Activated T-cell treated with anti-CD3 and anti-CD28 coated beads, Interleukin-2, amount 50 U/mL, for 48 hours (primary cell): ENCODE measurements around the gene DNAI2.

ENCODE experiments used
- DNase-seq, 2 experiments: peaks; one replicate each; pipeline ENCODE4 v3.0.0-alpha.2; 2020

DNAI2 gene

DNA sequence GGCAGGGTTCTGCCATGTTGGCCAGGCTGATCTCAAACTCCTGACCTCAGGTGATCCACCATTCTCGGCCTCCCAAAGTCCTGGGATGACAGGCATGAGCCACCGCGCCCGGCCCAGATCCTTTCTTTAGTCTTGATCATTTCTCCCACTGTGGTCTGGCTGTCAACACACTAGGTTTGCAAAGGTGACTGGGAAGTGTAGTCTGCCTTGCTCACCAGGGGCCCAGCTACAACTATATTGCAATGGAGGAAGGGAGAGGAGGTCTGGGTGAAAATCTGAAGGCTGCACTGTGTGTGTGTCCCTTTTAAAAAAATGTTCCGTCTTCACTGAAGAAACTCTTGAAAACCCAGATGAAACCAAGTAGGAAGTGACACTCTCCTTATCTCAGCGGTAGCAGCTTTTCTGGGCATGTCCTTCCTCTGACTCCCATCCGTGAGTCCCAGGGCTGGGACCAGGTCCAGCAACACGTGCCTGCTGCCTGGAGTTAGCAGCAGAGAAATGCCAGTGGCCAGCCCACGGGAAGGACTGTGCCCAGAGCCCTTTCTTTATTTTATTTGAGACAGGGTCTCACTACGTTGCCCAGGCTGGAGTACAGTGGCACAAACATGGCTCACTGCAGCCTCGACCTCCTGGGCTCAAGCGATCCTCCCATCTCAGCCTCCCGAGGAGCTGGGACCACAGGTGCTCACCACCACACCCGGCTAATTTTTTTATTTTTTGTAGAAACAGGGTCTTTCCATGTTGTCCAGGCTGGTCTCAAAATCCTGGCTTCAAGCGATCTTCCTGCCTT lies 34.1 kb downstream of the DNAI2 start:
- DNase-seq = no peak

DNA sequence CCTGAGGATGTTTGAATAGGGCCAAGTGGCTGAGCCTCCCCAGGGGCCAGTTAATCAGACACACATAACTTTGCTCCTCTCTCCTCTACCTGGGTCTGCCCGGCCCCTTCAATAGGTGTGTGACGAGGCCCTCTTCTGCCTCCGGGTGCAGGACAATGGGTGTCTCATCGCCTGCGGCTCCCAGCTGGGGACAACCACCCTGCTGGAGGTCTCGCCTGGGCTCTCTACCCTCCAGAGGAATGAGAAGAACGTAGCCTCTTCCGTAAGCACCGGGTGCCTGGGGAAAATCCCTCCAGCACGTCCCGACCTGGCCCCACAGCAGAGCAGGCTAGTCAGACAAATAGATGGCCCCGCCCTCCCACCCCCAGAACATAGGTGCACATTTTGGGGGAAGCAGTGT lies 35.9 kb downstream of the DNAI2 start:
- DNase-seq = no peak

DNA sequence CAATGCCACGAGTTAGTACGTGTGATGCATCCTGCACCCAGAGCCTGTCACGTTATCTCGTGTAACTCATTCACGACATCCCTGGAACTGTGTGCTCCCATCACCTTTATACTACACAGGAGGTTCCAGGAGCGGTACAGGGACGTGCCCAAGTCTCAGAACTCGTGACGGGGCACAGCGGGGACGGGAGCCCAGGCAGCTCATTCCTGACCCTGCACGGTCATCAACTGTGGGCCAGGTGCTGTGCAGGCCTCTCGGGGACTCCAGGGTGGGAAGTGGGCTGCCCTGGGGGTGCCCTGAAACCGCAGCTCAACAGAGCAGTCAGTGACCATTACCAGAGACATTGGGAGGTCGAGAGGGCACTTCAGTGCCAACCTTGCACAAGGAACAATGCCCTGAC lies 40.8 kb downstream of the DNAI2 start:
- no peak for DNase-seq

GRCh38 chr17:74316220-74316619 lies 42.2 kb downstream of the DNAI2 start:
- DNase-seq = no peak

GRCh38 chr17:74317071-74317470 lies 43.0 kb downstream of the DNAI2 start:
- DNase-seq = no peak

- no peak for DNase-seq
These were observed 44.4 kb downstream of the DNAI2 start for GRCh38 chr17:74318391-74318790.

DNA sequence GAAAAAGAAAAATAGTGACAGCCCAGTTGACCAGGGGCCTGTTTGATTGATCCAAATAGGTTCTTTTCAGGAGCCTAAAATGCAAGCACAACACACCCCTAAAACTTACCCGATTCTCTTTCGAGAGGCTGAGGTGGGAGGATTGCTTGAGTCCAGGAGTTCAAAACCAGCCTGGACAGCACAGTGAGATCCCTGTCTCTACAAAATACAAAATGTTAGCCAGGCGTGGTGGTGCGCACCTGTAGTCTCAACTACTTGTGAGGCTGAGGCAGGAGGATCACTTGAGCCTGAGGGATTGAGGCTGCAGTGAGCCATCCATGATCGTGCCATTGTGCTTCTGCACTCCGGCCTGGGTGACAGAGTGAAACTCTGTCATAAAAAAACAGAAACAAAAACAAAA lies 50.5 kb downstream of the DNAI2 start:
- no peak for DNase-seq

GRCh38 chr17:74325376-74325742 lies 51.3 kb downstream of the DNAI2 start:
- DNase-seq = no peak

- DNase-seq = peak; percentile 66 to 77
These were observed 51.8 kb downstream of the DNAI2 start, which contains the start of gene KIF19 for GRCh38 chr17:74325743-74326379. Gene KIF19 (plus strand): TSS chr17:74326226. CDS start chr17:74326350, 124 bp downstream.

DNA sequence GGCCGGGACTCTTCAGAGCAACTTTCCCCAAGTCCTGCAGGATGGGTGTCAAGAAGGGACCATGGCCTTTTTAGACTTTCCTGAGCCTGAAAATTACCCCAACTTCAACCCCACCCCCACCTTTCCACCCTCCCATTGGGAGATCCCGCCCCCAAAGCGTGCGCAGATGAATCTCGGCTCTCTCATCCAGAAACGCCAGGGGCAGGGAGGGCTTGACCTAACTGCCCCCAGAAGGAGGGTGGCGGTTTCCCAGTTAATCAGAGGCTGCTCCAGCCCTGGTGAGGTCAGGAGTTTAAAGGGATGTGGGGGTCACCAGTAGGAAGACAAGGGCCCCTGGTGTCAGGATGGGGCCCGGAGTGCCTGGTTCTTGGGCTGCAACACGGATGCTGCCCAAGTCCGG lies 52.5 kb downstream of the DNAI2 start:
- no peak for DNase-seq

DNA sequence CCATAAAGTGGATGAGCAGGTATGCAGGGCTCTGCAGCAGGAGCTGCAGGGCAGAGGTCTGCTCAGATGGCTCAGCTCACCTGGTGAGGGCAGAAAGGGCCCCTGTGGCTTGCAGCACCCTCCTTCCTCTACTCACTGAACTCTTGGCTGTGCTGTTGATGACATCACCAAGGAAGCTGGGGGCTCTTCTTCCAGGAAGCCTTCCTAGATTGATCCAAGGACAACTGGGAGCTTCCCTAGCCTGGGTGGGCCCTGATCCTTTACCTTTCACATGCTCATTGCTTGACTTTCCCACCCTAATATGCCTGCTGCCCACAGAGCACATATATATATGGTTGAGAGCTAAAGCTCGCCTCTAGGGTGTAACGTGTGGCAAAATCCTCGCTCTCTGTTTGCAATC lies 54.5 kb downstream of the DNAI2 start:
- DNase-seq = no peak

GRCh38 chr17:74329378-74329777 lies 55.3 kb downstream of the DNAI2 start:
- DNase-seq = no peak

DNA sequence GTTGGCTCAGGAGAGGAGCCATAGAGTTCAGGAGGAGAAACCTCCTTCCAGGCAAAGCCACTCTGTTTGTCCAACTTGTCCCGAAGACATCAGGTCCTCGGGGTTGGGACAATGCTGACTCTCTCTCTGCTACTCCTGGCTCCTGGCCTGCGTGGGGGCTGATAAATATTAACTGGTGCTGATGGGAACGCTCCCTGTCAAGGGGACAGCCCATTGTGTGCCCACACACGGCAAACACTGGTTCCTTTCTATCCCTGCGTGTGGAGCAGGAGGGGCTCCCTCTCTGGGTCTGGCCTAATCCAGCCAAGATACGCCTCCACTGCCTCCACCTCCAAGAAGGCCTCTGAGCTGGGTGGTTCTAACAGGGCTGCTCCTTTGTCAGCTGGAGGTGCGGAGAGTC lies 56.4 kb downstream of the DNAI2 start:
- no peak for DNase-seq

GRCh38 chr17:74332017-74332650 lies 58.1 kb downstream of the DNAI2 start:
- DNase-seq = no peak

DNA sequence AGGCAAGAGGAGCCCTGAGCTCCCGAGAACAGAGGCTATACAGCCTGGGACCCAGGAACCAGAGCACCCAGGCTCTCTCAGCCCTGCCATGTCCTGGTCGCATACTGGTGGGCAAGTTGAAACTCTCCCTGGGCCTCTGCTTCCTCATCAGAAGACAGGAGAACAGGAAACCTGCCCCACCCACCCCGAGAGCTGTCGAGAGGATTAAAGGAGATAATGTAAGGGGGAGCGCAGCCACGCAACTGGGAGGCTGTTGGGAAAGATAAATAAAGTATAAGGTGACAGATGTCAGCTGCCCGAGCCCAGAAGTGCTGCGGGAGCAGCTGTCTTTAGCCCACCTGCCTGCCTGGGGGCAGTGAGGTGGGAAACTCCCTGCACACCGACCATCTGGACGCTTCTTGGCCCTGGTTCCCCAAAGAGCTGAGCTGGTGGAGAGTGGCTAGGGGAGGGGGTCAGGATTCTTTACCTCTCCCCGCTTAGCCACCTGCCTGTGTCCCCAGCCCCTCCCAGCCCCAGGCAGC lies 58.8 kb downstream of the DNAI2 start:
- no peak for DNase-seq

DNA sequence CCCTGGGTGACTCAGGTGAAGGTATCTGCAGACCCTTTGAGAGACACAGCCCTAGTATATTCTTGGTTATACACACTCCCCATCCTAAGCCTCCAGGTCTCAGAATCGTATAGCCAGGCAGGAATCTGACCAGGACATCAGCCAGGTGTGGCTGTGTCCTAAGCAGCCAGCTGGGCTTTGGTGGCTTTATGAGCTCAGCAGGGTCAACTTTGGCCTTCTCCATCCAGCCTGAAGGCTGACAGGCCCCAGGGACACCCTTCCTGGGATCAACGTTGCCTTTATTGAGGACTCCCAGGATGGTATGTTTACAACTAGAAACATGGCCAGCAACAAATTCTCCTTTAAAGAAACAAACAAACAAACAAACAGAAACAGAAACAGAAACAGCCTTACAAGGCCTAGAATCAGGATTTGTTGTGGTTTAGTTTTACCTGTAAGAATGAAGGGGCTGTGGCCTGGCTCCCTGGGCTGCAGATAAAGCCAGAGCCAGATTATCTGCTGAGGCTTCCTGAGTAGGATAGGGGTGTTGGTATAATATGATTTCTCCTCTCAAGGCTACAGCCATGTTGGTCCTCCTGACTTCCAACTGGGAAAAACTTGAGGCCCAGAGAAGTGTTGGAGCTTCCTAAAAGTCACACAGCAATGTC lies 60.5 kb downstream of the DNAI2 start:
- DNase-seq = no peak

GRCh38 chr17:74335529-74336062 lies 61.6 kb downstream of the DNAI2 start:
- DNase-seq = no peak

DNA sequence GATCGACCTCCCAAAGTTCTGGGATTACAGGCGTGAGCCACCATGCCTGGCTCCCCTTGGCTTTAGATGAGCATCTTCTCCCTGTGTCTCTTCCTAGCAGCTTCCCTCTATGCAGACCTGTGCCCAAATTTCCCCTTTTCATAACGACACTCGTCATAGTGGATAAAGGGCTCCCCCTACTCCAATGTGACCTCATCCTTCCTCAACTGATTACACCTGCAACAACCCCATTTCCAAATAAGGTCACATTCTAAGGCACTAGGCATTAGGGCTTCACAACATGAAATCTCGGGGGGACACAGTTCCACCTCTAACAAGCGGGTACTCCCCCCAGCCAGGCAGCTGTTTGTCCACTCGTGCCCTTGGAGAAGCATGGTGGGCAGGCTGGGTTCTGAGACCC lies 62.3 kb downstream of the DNAI2 start:
- DNase-seq = no peak

DNA sequence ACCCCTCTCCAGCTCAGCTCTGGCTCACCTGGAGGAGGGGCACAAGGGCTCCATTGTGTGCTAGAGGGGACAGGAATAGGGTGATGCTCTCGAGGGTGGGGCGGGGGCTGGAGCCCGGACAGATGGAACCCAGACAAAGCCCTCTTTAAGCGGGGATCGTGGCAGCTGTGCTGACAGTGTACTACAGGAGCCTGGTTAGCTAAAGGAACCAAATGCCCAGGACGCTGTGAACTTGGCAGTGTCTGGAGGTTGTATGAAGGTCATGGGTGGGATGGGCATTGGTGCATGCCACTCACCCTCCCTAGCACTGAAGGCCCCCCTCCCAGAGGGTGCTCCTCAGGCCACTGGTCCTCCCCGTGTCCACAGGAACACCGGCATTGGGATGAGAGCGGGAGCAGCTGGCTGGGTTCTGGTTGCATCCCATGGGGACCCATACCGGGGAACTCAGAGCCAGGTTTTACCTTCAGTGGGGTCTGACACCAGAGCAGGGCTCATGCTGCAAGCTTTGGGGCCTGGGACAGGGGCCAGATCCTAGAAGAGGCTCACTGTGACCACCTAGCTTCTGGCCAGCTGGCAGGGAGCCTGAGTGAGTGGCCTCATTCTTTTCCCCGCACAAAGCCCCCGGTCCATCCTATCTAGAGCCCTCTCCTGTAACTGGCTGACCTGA lies 63.9 kb downstream of the DNAI2 start:
- DNase-seq = no peak

DNA sequence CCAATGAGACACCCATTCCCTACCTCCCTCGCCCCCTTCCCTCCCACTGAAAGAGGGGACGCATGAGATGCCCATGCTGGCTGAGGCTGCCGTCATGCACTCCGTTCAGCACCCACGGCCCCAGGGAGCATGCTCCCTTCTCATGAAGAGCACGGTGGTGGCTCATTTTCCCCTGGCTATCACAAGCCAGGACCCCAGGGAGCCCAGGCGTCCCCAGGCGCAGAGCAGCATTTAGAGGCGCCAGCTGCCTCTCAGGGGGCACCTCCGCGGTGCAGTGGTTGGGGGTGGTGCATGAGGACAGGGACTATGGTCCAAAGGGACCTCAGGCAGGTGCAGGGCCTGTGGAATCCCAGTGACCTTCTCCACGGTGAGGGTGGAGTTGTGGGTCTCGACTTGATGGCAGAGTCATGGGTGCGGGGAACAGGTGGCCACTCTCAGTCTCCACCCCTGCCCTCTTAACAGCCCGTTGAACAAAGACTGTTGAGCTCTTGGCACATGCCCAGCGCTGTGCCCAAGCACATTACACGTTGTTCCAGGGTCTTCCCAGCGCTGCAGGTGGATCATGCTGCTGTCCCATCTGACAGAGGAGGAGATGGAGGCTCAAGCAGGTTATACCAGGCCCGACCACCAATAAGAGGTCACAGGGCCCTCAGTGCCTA lies 65.6 kb downstream of the DNAI2 start:
- no peak for DNase-seq

DNA sequence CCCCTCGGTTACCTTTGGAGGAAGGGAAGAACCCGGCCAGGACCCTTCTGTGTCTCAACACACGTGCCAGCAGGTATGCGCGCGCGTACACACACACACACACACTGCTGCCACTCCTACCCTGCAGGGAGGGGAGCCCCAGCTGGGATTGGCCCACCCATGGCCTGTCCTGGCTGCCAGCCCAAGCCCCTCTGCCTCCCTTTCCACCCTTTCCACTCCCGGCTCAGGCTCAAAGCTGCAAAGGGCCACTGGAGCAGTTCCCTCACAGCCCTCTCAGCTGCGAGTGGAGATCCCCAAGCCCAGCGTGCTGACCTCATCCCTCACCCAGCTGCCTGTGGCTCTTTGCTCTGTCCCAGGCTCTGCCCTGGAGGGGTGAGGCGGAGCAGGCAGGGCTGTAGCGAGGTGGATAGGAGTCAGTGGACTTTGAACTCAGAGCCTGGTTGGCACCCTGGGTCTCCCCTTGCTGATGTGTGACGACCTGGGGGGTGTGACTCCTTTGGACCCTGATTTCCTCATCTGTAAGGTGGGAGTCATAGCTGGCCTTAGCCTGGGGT lies 66.5 kb downstream of the DNAI2 start:
- DNase-seq = no peak

GRCh38 chr17:74342224-74342623 lies 68.2 kb downstream of the DNAI2 start:
- DNase-seq = no peak
